Epithelial cell of prostate (primary cell): Measurements from ENCODE around the gene POP7.
"Not testable (repeated sequence)": the region's sequence is repeated elsewhere in the genome, so short reads cannot be mapped to it uniquely, and the experiment has no call there.

Source experiments
- DNase-seq: peaks from one replicate; pipeline ENCODE4 v3.0.0-alpha.2; 2011; ENCODE audit warnings: low read depth, low spot score
- H3K27ac ChIP-seq: fragments of 450-650 bp; 2 replicates; pipeline ENCODE4 v1.5.1; 2017; ENCODE audit warnings: mild to moderate bottlenecking

The POP7 gene

GRCh38 chr7:100705753-100706671 lies at the start of gene POP7:
POP7 (plus strand) TSS chr7:100706121; CDS start chr7:100706831, 710 bp downstream.
- peak; percentile 85 for DNase-seq
- H3K27ac ChIP-seq, result peak within 1 kb of the TSS; percentile 58

GRCh38 chr7:100662194-100662776 lies 43.6 kb upstream of the POP7 start:
- DNase-seq, H3K27ac ChIP-seq: not testable (repeated sequence)

GRCh38 chr7:100665168-100665726 lies 40.7 kb upstream of the POP7 start:
- no peak for DNase-seq

GRCh38 chr7:100667331-100668068 lies 38.4 kb upstream of the POP7 start:
- DNase-seq, result no peak
- H3K27ac ChIP-seq, result no peak overlapping the region

More at GRCh38 chr7:100665168-100665726, 40.7 kb upstream of the POP7 start:
- H3K27ac ChIP-seq, result no peak overlapping the region

DNA sequence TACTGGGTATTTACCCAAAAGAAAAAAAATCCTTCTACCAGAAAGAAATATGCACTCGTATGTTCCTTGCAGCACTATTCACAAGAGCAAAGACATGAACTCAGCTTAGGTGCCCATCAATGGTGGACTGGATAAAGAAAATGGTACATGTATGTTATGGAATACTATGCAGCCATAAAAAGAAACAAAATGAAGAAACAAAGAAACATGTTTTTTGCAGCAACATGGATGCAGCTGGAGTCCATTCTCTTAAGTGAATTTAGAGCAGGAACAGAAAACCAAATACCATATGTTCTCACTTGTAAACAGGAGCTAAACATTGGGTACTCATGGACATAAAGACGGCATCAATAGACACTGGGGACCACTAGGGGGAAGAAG lies 37.9 kb upstream of the POP7 start:
- H3K27ac ChIP-seq, result no peak overlapping the region
- no peak for DNase-seq

- not testable (repeated sequence) for DNase-seq, H3K27ac ChIP-seq
Observed at GRCh38 chr7:100669106-100669505, 36.8 kb upstream of the POP7 start.

DNA sequence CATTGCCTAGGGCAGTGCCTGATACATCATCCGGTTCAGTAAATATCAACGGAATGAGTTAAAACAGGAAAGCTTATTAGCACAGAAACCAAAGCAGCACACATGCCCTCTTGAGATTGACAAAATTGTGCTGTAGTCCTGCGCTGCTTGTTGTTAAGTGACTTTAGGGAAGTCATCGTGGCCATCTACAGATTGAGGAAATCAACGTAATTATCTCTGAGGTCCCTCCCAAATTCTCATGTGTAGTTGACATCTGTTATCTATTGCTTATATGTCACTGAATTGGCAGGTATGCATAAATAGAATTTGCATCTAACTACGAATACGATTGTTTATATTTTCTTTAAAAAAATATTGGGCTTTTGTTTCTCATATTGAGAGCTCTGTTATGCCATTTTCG lies 35.8 kb upstream of the POP7 start:
- no peak for DNase-seq
- no peak overlapping the region for H3K27ac ChIP-seq

DNA sequence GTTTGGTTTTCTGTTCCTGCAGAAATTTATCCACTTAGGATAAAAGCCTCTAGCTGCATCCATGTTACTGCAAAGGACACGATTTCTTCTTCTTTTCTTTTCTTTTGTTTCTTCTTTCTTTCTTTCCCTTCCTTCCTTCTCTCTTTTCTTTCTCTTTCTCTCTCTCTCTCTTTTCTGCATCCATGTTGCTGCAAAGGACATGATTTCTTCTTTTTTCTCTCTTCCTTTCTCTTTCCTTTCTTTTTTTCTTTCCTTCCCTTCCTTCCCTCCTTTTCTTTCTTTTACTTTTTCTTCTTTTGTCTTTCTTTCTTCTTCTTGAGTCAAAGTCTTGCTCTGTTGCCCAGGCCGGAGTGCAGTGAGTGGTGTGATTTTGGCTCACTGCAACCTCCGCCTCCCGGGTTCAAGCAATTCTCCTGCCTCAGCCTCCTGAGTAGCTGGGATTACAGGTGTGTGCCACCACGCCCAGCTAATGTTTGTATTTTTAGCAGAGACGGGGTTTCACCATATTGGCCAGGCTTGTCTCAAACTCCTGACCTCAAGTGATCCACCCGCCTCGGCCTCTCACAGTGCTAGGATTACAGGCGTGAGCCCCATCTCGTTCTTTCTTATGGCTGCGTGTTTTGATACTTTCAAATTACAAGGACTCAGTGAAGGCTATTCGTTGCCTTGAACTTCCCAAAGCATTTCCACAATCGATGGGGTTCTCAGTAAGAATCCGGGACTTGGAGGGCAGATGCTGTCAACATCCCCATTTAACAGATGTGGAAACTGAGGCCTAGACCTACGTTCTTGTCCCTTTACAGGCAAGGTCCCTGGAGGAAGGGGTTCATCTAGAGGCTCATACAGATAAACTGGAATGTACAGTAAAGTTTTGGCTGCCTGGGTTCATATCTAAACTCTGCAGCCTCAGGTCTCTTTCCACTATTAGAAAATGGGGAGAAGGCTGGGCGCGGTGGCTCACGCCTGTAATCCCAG lies 34.3 kb upstream of the POP7 start:
- no peak for DNase-seq
- no peak overlapping the region for H3K27ac ChIP-seq

- H3K27ac ChIP-seq, result peak within 1 kb of the TSS; percentile 87
- DNase-seq, result peak; percentile 94
Observed at GRCh38 chr7:100673302-100673941, 32.5 kb upstream of the POP7 start, which contains the start of gene GNB2. GNB2 (plus strand) TSS chr7:100673740; CDS start chr7:100676266, 2,526 bp downstream.

DNA sequence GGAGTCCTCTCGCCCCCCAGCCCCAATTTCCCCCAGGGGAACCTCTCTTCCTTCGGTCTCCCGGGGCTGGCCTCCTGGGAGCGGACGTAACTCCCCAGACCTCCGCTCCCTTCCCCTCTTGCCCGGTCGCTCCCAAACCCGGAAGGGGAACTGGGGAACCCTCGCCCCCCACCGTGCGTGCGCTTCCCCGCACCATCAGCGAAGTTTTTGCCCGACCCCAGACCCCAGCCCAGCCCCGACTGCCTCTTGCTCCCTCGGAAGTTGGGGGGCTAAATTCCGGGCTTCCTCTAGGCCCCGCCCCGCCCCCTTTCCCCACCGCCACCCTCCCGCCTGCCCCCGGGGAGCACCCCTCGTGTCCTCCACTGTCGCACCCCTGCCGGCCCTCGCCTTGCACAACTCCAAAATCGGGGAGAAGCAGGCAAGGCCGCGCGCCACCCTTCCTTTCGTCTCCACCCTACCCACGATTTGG lies 31.9 kb upstream of the POP7 start:
- H3K27ac ChIP-seq, result peak overlapping the region; percentile 87
- DNase-seq, result no peak

DNA sequence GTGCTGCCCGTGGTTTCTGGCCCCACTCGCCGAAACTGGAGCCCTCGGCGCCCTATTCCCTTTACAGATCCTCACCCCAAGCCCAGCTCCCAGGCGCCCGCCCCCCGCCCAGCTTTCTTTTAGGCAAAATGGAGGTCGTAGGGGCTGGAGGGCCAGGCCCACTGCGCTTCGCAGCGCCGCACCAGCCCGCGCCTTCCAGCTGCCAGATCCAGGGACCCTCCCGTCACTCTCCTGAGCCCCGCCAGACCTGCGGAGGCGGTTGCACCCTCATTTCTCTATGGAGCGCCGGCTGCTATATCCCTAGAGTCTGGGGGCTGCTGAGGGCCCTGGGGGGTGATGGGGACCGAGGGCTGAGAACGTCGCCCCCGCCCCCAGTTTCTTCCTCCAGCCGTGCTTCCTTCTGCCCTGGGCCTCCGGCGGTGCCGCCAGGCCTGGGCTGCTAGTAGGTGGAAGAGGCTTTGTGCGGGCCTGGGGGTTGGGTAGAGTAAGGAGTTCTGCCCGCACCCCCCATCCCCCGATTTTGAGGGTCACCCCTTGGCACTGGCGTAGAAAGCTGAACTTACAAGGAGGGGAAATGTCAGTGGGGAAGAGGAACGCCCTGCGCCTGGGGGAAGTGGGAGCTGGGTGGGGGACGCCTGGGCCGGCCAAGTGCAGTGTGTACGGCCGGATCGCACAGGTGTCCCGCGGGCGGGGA lies 31.4 kb upstream of the POP7 start:
- DNase-seq, result no peak

GRCh38 chr7:100675105-100675451 lies 30.8 kb upstream of the POP7 start:
- DNase-seq, result no peak
- peak overlapping the region; percentile 87 for H3K27ac ChIP-seq

More for the DNA sequence above, 31.4 kb upstream of the POP7 start:
- peak overlapping the region; percentile 87 for H3K27ac ChIP-seq

DNA sequence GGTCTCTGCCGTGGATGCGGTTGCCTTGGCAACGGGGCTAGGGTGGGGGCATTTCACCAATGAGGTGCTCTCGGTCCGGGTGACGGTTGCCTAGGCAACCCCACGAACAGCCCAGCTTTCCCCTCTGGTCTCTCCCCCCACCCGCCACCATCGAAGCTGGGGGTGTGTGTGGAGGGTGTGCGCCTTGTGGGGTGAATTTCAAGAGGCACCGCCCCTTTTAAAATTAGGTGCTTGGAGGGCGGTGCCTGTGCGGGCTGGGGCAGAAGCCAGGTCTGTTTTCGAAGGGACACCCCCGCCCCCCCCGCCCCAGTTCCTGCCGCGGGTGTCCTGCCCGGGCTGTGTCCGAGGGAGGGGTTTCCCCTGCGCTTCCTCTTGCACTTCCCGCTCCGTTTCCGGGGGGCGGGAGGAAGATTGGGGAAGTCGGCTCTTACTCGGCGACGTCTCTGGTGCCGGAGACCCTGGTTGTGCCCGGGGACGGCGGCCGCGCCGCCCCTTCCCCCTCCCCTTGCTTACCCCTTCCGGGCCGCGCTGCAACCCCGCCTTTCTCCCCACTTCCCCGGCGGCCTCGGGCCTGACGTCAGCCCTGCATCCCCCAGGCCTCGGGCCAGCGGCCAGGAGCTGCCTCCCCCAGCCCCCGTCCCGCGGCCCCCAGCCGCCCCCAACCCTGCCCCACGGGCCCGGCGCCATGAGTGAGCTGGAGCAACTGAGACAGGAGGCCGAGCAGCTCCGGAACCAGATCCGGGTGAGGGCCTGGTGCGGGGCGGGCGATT lies 30.2 kb upstream of the POP7 start:
- DNase-seq, result no peak
- H3K27ac ChIP-seq, result peak overlapping the region; percentile 87

DNA sequence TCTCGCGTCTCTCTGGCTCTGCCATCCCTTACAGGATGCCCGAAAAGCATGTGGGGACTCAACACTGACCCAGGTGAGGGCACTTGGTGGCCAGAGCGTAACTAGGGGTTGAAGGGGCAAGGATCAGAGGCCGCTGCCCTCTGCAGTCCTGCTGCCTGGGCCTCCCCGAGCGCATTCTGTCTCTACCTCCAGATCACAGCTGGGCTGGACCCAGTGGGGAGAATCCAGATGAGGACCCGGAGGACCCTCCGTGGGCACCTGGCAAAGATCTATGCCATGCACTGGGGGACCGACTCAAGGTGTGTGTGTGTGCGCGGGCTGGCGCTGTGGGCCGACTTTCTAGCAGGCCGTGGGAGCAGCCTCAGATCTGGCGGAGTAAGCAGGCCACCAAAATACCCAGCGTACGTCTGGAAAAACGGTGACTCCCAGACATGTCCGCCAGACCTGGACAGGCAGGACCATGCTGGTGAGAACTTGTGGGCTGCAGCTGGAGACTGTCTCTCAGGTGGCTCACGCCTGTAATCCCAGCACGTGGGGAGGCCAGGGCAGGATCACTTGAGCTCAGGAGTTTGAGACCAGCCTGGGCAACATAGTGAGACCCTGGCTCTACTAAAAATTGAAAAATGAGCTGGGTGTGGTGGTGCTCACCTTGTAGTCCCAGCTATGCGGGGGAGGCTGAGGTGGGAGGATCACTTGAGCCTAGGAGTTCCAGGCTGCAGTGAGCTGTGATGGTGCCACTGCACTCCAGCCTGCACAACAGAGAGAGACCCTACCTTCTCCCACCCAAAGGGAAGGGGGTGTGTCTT lies 29.2 kb upstream of the POP7 start:
- DNase-seq, result no peak
- H3K27ac ChIP-seq, result peak overlapping the region; percentile 87

DNA sequence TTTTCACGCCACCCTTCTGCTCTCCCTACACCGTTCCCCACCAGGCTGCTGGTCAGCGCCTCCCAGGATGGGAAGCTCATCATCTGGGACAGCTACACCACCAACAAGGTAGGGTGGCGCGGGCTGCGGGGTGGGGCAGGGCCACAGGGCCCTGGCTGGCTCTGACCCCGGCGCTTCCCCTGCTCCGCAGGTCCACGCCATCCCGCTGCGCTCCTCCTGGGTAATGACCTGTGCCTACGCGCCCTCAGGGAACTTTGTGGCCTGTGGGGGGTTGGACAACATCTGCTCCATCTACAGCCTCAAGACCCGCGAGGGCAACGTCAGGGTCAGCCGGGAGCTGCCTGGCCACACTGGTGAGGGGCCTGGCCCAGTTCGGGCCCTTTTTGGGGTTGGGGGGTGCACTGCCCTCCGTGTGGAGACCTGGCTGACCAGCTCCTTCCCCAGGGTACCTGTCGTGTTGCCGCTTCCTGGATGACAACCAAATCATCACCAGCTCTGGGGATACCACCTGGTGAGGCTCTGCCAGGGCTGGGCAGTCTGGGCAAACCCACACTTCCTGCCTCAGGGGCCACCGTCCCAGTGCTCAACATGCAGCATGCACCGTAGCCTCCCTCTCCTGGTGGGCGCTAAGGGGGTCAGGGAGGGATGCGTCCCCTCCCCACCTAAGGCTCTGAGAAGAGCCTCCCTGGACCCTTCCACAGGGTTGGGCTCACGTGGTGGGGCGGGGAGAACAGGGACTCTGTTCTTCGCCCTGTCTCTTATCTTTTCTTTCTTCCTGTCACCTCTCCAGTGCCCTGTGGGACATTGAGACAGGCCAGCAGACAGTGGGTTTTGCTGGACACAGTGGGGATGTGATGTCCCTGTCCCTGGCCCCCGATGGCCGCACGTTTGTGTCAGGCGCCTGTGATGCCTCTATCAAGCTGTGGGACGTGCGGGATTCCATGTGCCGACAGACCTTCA lies 28.3 kb upstream of the POP7 start:
- H3K27ac ChIP-seq, result no peak overlapping the region
- DNase-seq, result no peak
